Sigmoid colon (tissue), 7 donors: ENCODE data around the gene MYL4. TPM values are rescaled to one million over a fixed set of nuclear protein-coding genes. Genes with fewer than 3 reads are reported as not detected.

Experiments used
- DNase-seq: peaks from one replicate; pipeline ENCODE4 v3.0.0-alpha.2; 2019
- H3K27ac ChIP-seq, 4 donors: fragments of 200-600 bp; sonication (generic); one replicate each; pipeline ENCODE4 v1.5.1; 2016 to 2019; ENCODE audit warnings: mild to moderate bottlenecking in 1 of 4
- H3K27me3 ChIP-seq, 3 donors: fragments of 200-600 bp; sonication (generic); one replicate each; pipeline ENCODE4 v1.5.1; 2019; ENCODE audit warnings: mild to moderate bottlenecking in 1 of 3
- H3K36me3 ChIP-seq, 4 donors: fragments of 200-600 bp; sonication (generic); one replicate each; pipeline ENCODE4 v1.5.1; 2016 to 2019
- H3K4me1 ChIP-seq, 4 donors: fragments of 200-600 bp; sonication (generic); one replicate each; pipeline ENCODE4 v1.5.1; 2017 to 2019
- H3K4me3 ChIP-seq, 4 donors: fragments of 200-600 bp; sonication (generic); one replicate each; pipeline ENCODE4 v1.5.1; 2017 to 2019; ENCODE audit warnings: mild to moderate bottlenecking in 2 of 4, moderate library complexity in 1 of 4
- H3K9me3 ChIP-seq, 4 donors: fragments of 200-600 bp in 3 of 4; sonication (generic) in 3 of 4; one replicate each; pipeline versions ENCODE4 v1.5.1 to v1.6.1; 2013 to 2019
- CTCF ChIP-seq, 4 experiments: fragments of 450-650 bp in 3 of 4; fragments of 200-600 bp in 1 of 4; IDR thresholded peaks; one replicate each; pipeline ENCODE4 v1.5.1; 2016 to 2019; ENCODE audit warnings: antibody characterized with exemption in 4 of 4, mild to moderate bottlenecking in 3 of 4, moderate library complexity in 2 of 4
- EP300 ChIP-seq, 4 donors: sonication (generic); formaldehyde crosslinking; IDR thresholded peaks; one replicate each; pipeline ENCODE4 v1.6.1; 2017; ENCODE audit warnings: antibody characterized with exemption in 4 of 4
- POLR2A ChIP-seq, 2 donors: fragments of 450-650 bp; IDR thresholded peaks; one replicate each; pipeline ENCODE4 v1.6.1; 2016; ENCODE audit warnings: antibody characterized with exemption in 2 of 2, mild to moderate bottlenecking in 2 of 2, moderate library complexity in 2 of 2
- POLR2AphosphoS5 ChIP-seq, 4 donors: sonication (generic); formaldehyde crosslinking; IDR thresholded peaks; one replicate each; pipeline ENCODE4 v1.6.1; 2017; ENCODE audit warnings: antibody characterized with exemption in 4 of 4
- WGBS, 2 donors: extraction: QIAGEN DNeasy Blood & Tissue Kit; methylation state at CpG; one replicate each; pipeline ENCODE4 v1.1.7; 2013; 5-methylcytosine and 5-hydroxymethylcytosine counted together
- intact Hi-C: fragments of 100-400 bp; cut with DNase I; formaldehyde crosslinking; loops from one replicate; pipeline ENCODE4 v1.15.1; 2023
- polyA plus RNA-seq, 3 donors: library from polyadenylated mRNA; stranded (reverse); fragments of 200-250 nt; gene quantifications; one replicate each; pipeline ENCODE4 v1.2.3, GENCODE V29; 2013
- total RNA-seq, 4 donors: library from RNA; depleted of rRNA; stranded (reverse); fragments of >200 nt; gene quantifications; one replicate each; pipeline ENCODE4 v1.1.0, GENCODE V29; 2016
- donor health status: healthy with polysubstance abuse.
- donor health status: Bipolar disorder and iron deficiency.
- donor health status: healthy.

The MYL4 gene
- total and polyA plus RNA-seq, 7 donors: 0.31 to 2.8 (median 1.1) TPM; not detected in 4

GRCh38 chr17:47219621-47220475 is 10.7 kb downstream of the MYL4 start:
- Histone ChIP-seq H3K4me1 (peaks cover 0 to 5% (median 4%) of the 10 kb centered on the region in 4 donors), H3K36me3 (no peaks in the 10 kb centered on the region), H3K4me3 (no peak overlapping the region), H3K27ac (no peak overlapping the region), H3K27me3 (no peaks in the 10 kb centered on the region), H3K9me3 (no peaks in the 10 kb centered on the region)
- intact Hi-C loops: no loop called here
- WGBS, 2 donors: 92 to 93% methylated on average over 21 of the region's 21 CpGs
- no peak for DNase-seq
- TF ChIP-seq EP300 (IDR thresholded peaks at IDR 0.05): no peak
- no peak for TF ChIP-seq POLR2A (IDR thresholded peaks at IDR 0.05)
- TF ChIP-seq CTCF (IDR thresholded peaks at IDR 0.05): no peak
- no peak for TF ChIP-seq POLR2AphosphoS5 (IDR thresholded peaks at IDR 0.05)

GRCh38 chr17:47220531-47220999 is 11.4 kb downstream of the MYL4 start:
- intact Hi-C loops: no loop called here
- Histone ChIP-seq H3K4me3 (no peak overlapping the region), H3K4me1 (peaks cover 0 to 12% (median 11%) of the 10 kb centered on the region in 4 donors), H3K27me3 (no peaks in the 10 kb centered on the region), H3K27ac (no peak overlapping the region), H3K9me3 (no peaks in the 10 kb centered on the region), H3K36me3 (no peaks in the 10 kb centered on the region)
- 41 to 73% methylated on average over 7 of the region's 7 CpGs for WGBS, 2 donors
- no peak for TF ChIP-seq POLR2AphosphoS5 (IDR thresholded peaks at IDR 0.05)
- DNase-seq: no peak

GRCh38 chr17:47221154-47221553 is 12.0 kb downstream of the MYL4 start:
- TF ChIP-seq POLR2A (IDR thresholded peaks at IDR 0.05) (no peak), POLR2AphosphoS5 (IDR thresholded peaks at IDR 0.05) (no peak), CTCF (IDR thresholded peaks at IDR 0.05) (no peak), EP300 (IDR thresholded peaks at IDR 0.05) (no peak)
- Histone ChIP-seq H3K9me3 (no peaks in the 10 kb centered on the region), H3K4me1 (peaks cover 0 to 18% (median 17%) of the 10 kb centered on the region in 4 donors), H3K4me3 (no peak overlapping the region), H3K27ac (no peak overlapping the region), H3K27me3 (no peaks in the 10 kb centered on the region), H3K36me3 (no peaks in the 10 kb centered on the region)
- intact Hi-C loops: no loop called here
- no peak for DNase-seq
- WGBS, 2 donors: 70 to 92% methylated on average over 6 of the region's 6 CpGs

DNA sequence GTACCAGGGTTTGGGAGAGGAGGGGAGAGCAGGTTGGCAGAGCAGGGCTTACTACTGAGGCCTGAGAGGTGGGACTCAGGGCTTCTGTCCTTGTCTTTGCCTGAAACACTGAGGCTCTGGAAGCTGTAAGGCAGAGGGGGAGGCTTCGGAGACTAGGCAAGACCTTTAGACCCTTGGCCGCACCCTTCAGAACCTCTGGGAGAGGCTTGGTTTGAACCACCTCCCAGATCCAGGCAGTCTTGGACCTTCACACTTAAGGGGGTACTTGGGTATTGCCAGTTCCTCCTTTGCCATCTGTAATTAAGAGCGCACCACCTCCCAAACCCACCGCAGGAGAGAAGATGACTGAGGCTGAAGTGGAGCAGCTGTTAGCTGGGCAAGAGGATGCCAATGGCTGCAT is 12.9 kb downstream of the MYL4 start:
- H3K4me1 ChIP-seq: peaks cover 0 to 21% (median 17%) of the 10 kb centered on the region in 4 donors
- no peak for DNase-seq
- H3K27me3 ChIP-seq: no peaks in the 10 kb centered on the region
- intact Hi-C loops: no loop called here
- WGBS, 2 donors: 61 to 88% methylated on average over 4 of the region's 4 CpGs
- no peak overlapping the region for H3K27ac ChIP-seq
- no peak for TF ChIP-seq POLR2A (IDR thresholded peaks at IDR 0.05)
- no peak for TF ChIP-seq EP300 (IDR thresholded peaks at IDR 0.05)
- TF ChIP-seq POLR2AphosphoS5 (IDR thresholded peaks at IDR 0.05): no peak
- no peak for TF ChIP-seq CTCF (IDR thresholded peaks at IDR 0.05)
- no peak overlapping the region for H3K4me3 ChIP-seq
- no peaks in the 10 kb centered on the region for H3K9me3 ChIP-seq
- H3K36me3 ChIP-seq: no peaks in the 10 kb centered on the region

GRCh38 chr17:47223007-47223406 is 13.9 kb downstream of the MYL4 start:
- H3K9me3 ChIP-seq: no peaks in the 10 kb centered on the region
- peaks cover 0 to 21% (median 17%) of the 10 kb centered on the region in 4 donors for H3K4me1 ChIP-seq
- no peaks in the 10 kb centered on the region for H3K27me3 ChIP-seq
- no peak overlapping the region for H3K27ac ChIP-seq
- no peak overlapping the region for H3K4me3 ChIP-seq
- H3K36me3 ChIP-seq: no peaks in the 10 kb centered on the region
- WGBS, 2 donors: 91 to 92% methylated on average over 3 of the region's 3 CpGs
- DNase-seq: no peak
- intact Hi-C loops: no loop called here
- no peak for TF ChIP-seq POLR2AphosphoS5 (IDR thresholded peaks at IDR 0.05)
- TF ChIP-seq POLR2A (IDR thresholded peaks at IDR 0.05): no peak
- TF ChIP-seq CTCF (IDR thresholded peaks at IDR 0.05): no peak
- TF ChIP-seq EP300 (IDR thresholded peaks at IDR 0.05): no peak
